ENCODE data around the gene GRIK4. TPM values are rescaled to one million over a fixed set of nuclear protein-coding genes. Genes with fewer than 3 reads are reported as not detected.

Gene GRIK4
- total RNA-seq, 1 experiment from 2014 or later: 3.3 TPM

DNA sequence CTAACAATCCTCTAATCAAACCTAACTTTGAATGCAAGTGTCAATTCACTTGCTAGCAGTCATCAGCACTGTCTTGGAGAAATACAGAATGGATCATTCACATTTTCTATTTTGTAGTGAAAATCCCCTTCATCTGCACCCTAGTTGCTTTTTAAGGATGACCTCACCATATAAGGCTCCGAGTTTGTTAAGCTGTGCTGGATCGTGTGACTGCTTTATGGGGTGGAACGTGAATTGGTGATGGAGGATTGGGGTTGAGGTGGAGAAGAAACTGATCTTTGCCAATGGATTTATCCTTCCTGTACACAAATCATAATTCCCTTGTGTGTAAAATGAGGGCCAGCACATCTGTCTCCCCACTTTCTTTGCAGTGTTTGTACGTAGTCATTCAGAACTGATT, 426.7 kb downstream of the GRIK4 start:
- POLR2A ChIA-PET: no interaction called here
- ATAC-seq: no peak; the same call in 1 of the 2 replicates

DNA sequence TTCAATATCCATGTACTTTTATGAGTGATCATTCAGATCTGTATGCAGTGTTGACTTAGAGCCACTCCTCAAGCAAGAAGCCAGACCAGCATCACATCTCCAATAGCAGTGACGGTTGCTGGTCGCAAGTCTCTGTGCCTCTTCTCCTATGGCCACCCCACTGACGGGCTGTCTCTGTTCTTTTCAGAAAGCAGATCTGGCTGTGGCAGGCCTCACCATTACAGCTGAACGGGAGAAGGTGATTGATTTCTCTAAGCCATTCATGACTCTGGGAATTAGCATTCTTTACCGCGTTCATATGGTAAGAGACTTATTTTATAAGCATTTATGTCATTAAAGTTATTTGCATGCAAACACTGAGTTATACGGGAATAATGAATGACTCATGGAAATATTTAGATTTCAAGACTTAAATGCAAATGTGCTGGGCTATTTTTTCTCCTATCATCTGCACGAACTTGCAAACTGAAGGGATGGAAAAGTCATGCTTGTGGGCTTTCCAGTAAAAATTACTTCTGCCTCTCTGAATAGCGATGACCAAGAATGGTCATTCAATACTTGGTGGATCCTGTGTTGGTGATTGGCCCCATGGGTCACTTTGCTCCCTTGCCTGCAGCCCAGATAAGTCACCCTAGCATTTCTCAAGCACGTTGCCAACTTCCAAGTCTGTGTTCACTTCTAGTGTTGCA, 428.8 kb downstream of the GRIK4 start:
- ATAC-seq (no peak), DNase-seq (ENCODE audit: low spot score) (no peak)
- Mint-ChIP-seq H3K27ac (no peak overlapping the region), H3K9me3 (peaks cover 23% of the 10 kb centered on the region), H3K27me3 (ENCODE audit: low read depth) (no peaks in the 10 kb centered on the region), H3K4me3 (no peak overlapping the region), H3K36me3 (peaks cover 11% of the 10 kb centered on the region), H3K4me1 (peaks cover 18% of the 10 kb centered on the region)
- ChIA-PET POLR2A (no interaction called here), CTCF (no interaction called here)
- TF ChIP-seq CREB1 (CRISPR knock-in tag; IDR thresholded peaks at IDR 0.05) (no peak), ZNF232 (CRISPR knock-in tag; IDR thresholded peaks at IDR 0.05) (no peak), SP1 (CRISPR knock-in tag; conservative IDR thresholded peaks at IDR 0.05) (no peak), NFE2L1 (CRISPR knock-in tag; IDR thresholded peaks at IDR 0.05) (no peak)
- TF ChIP-seq, protein P1, sequence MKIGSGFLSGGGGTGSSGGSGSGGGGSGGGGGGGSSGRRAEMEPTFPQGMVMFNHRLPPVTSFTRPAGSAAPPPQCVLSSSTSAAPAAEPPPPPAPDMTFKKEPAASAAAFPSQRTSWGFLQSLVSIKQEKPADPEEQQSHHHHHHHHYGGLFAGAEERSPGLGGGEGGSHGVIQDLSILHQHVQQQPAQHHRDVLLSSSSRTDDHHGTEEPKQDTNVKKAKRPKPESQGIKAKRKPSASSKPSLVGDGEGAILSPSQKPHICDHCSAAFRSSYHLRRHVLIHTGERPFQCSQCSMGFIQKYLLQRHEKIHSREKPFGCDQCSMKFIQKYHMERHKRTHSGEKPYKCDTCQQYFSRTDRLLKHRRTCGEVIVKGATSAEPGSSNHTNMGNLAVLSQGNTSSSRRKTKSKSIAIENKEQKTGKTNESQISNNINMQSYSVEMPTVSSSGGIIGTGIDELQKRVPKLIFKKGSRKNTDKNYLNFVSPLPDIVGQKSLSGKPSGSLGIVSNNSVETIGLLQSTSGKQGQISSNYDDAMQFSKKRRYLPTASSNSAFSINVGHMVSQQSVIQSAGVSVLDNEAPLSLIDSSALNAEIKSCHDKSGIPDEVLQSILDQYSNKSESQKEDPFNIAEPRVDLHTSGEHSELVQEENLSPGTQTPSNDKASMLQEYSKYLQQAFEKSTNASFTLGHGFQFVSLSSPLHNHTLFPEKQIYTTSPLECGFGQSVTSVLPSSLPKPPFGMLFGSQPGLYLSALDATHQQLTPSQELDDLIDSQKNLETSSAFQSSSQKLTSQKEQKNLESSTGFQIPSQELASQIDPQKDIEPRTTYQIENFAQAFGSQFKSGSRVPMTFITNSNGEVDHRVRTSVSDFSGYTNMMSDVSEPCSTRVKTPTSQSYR (CRISPR knock-in tag; IDR thresholded peaks at IDR 0.05): no peak
- TF ChIP-seq, protein P2, sequence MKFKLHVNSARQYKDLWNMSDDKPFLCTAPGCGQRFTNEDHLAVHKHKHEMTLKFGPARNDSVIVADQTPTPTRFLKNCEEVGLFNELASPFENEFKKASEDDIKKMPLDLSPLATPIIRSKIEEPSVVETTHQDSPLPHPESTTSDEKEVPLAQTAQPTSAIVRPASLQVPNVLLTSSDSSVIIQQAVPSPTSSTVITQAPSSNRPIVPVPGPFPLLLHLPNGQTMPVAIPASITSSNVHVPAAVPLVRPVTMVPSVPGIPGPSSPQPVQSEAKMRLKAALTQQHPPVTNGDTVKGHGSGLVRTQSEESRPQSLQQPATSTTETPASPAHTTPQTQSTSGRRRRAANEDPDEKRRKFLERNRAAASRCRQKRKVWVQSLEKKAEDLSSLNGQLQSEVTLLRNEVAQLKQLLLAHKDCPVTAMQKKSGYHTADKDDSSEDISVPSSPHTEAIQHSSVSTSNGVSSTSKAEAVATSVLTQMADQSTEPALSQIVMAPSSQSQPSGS (CRISPR knock-in tag; IDR thresholded peaks at IDR 0.05; ENCODE audit: borderline replicate concordance, low read depth): no peak

More for the DNA sequence above, 426.7 kb downstream of the GRIK4 start:
- TF ChIP-seq, protein P3, sequence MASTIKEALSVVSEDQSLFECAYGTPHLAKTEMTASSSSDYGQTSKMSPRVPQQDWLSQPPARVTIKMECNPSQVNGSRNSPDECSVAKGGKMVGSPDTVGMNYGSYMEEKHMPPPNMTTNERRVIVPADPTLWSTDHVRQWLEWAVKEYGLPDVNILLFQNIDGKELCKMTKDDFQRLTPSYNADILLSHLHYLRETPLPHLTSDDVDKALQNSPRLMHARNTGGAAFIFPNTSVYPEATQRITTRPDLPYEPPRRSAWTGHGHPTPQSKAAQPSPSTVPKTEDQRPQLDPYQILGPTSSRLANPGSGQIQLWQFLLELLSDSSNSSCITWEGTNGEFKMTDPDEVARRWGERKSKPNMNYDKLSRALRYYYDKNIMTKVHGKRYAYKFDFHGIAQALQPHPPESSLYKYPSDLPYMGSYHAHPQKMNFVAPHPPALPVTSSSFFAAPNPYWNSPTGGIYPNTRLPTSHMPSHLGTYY (CRISPR knock-in tag; IDR thresholded peaks at IDR 0.05): no peak
- TF ChIP-seq SOX15 (CRISPR knock-in tag; IDR thresholded peaks at IDR 0.05) (no peak), ZNF416 (CRISPR knock-in tag; IDR thresholded peaks at IDR 0.05) (no peak), IRF2 (CRISPR knock-in tag; IDR thresholded peaks at IDR 0.05; ENCODE audit: borderline replicate concordance, low read depth) (no peak), CBFB (CRISPR knock-in tag; IDR thresholded peaks at IDR 0.05; ENCODE audit: low read depth) (no peak), NFATC4 (CRISPR knock-in tag; IDR thresholded peaks at IDR 0.05) (no peak), FOXJ3 (CRISPR knock-in tag; IDR thresholded peaks at IDR 0.05; ENCODE audit: borderline replicate concordance) (no peak), NR1H2 (CRISPR knock-in tag; IDR thresholded peaks at IDR 0.05) (no peak)
- TF ChIP-seq, protein P4, sequence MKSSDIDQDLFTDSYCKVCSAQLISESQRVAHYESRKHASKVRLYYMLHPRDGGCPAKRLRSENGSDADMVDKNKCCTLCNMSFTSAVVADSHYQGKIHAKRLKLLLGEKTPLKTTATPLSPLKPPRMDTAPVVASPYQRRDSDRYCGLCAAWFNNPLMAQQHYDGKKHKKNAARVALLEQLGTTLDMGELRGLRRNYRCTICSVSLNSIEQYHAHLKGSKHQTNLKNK (CRISPR knock-in tag; IDR thresholded peaks at IDR 0.05): no peak
- CTCF ChIA-PET: interaction anchor here (1.1 to 2.7 kb wide), 5 partner anchors 9 to 241 kb away, joined by 3 to 21 read pairs (median 5); no protein-coding TSS in a partner anchor
- H3K4me1 Mint-ChIP-seq: peaks cover 25% of the 10 kb centered on the region
- H3K27ac Mint-ChIP-seq: 0 out of 2 replicates have a peak overlapping the region, but pooled peaks have one; percentile 12
- no peaks in the 10 kb centered on the region; the same call in 1 of the 2 replicates for H3K36me3 Mint-ChIP-seq
- H3K9me3 Mint-ChIP-seq: peaks cover 3% of the 10 kb centered on the region; the same call in 1 of the 2 replicates
- no peak overlapping the region for H3K4me3 Mint-ChIP-seq
- H3K27me3 Mint-ChIP-seq (ENCODE audit: low read depth): no peaks in the 10 kb centered on the region
- no peak for DNase-seq (ENCODE audit: low spot score)

DNA sequence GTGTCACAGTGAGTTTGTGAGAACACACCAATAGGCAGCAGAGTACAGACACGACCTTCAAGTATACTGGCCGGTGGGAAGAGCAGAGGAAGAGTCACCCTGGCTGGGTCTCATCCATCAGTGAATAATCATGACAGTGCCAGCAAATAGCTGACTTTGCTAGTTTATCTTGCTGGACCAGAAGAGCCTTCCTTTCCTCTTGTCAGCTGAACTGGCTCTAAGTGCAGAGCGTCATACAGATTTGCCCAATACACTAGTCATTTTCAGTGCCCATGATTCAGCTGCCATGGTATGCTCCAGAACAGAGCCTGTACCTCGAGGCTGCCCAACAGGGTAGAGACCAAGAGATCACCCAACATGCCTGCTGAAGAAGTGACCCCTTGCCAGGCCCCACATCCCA, 429.5 kb downstream of the GRIK4 start:
- H3K36me3 Mint-ChIP-seq: peaks cover 13% of the 10 kb centered on the region
- H3K9me3 Mint-ChIP-seq: peaks cover 29% of the 10 kb centered on the region
- peaks cover 18% of the 10 kb centered on the region for H3K4me1 Mint-ChIP-seq
- H3K27me3 Mint-ChIP-seq (ENCODE audit: low read depth): no peaks in the 10 kb centered on the region
- no peak for ATAC-seq
- H3K4me3 Mint-ChIP-seq: no peak overlapping the region
- DNase-seq (ENCODE audit: low spot score): no peak
- no peak overlapping the region for H3K27ac Mint-ChIP-seq
- CTCF ChIA-PET: interaction anchor here (0.7 to 1.1 kb wide), 2 partner anchors 8 to 55 kb away, joined by 3 read pairs; no protein-coding TSS in a partner anchor
- POLR2A ChIA-PET: no interaction called here
- no peak for TF ChIP-seq IRF2 (CRISPR knock-in tag; IDR thresholded peaks at IDR 0.05; ENCODE audit: borderline replicate concordance, low read depth)
- TF ChIP-seq, protein P5, sequence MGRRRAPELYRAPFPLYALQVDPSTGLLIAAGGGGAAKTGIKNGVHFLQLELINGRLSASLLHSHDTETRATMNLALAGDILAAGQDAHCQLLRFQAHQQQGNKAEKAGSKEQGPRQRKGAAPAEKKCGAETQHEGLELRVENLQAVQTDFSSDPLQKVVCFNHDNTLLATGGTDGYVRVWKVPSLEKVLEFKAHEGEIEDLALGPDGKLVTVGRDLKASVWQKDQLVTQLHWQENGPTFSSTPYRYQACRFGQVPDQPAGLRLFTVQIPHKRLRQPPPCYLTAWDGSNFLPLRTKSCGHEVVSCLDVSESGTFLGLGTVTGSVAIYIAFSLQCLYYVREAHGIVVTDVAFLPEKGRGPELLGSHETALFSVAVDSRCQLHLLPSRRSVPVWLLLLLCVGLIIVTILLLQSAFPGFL (CRISPR knock-in tag; IDR thresholded peaks at IDR 0.05; ENCODE audit: borderline replicate concordance): no peak
- no peak for TF ChIP-seq RORB (CRISPR knock-in tag; IDR thresholded peaks at IDR 0.05)
- TF ChIP-seq, protein P6, sequence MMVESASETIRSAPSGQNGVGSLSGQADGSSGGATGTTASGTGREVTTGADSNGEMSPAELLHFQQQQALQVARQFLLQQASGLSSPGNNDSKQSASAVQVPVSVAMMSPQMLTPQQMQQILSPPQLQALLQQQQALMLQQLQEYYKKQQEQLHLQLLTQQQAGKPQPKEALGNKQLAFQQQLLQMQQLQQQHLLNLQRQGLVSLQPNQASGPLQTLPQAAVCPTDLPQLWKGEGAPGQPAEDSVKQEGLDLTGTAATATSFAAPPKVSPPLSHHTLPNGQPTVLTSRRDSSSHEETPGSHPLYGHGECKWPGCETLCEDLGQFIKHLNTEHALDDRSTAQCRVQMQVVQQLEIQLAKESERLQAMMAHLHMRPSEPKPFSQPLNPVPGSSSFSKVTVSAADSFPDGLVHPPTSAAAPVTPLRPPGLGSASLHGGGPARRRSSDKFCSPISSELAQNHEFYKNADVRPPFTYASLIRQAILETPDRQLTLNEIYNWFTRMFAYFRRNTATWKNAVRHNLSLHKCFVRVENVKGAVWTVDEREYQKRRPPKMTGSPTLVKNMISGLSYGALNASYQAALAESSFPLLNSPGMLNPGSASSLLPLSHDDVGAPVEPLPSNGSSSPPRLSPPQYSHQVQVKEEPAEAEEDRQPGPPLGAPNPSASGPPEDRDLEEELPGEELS (CRISPR knock-in tag; IDR thresholded peaks at IDR 0.05): no peak
- no peak for TF ChIP-seq NR1H2 (CRISPR knock-in tag; IDR thresholded peaks at IDR 0.05)
- TF ChIP-seq, protein P7, sequence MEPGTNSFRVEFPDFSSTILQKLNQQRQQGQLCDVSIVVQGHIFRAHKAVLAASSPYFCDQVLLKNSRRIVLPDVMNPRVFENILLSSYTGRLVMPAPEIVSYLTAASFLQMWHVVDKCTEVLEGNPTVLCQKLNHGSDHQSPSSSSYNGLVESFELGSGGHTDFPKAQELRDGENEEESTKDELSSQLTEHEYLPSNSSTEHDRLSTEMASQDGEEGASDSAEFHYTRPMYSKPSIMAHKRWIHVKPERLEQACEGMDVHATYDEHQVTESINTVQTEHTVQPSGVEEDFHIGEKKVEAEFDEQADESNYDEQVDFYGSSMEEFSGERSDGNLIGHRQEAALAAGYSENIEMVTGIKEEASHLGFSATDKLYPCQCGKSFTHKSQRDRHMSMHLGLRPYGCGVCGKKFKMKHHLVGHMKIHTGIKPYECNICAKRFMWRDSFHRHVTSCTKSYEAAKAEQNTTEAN (CRISPR knock-in tag; IDR thresholded peaks at IDR 0.05): no peak
- TF ChIP-seq SMAD4 (CRISPR knock-in tag; IDR thresholded peaks at IDR 0.05): no peak
- no peak for TF ChIP-seq ZNF671 (CRISPR knock-in tag; IDR thresholded peaks at IDR 0.05)
- TF ChIP-seq SP1 (CRISPR knock-in tag; conservative IDR thresholded peaks at IDR 0.05): no peak

All from WTC11 (cell line).